GM12878 (cell line): ENCODE results near the gene BCKDK. TPM values are rescaled to one million over a fixed set of nuclear protein-coding genes. Genes with fewer than 3 reads are reported as not detected.

Source experiments
- ATAC-seq: fragments of 200-7000 bp; cut with Tn5 transposase; 3 replicates; pipeline ENCODE4 v1.9.1; 2020; ENCODE audit warnings: mild to moderate bottlenecking, moderate library complexity
- BruUV-seq: library from RNA; stranded (reverse); fragments of 400-500 nt; replicated peaks from 2 replicates; lab custom pipeline; 2021; lab: Mats Ljungman, UMichigan
- CTCF ChIA-PET: fragments of 300-600 bp; sonication (Branson Sonifier 250); formaldehyde crosslinking; extraction: SDS; loops from one replicate; lab custom pipeline; 2021; ENCODE audit warnings: inconsistent platforms; lab: Yijun Ruan, JAX
- POLR2A ChIA-PET: fragments of 350-600 bp; formaldehyde crosslinking; extraction: SDS; loops from one replicate; lab custom pipeline; 2021; ENCODE audit warnings: inconsistent platforms; lab: Charles Lee
- RAD21 ChIA-PET: fragments of 300-600 bp; sonication (Branson Sonifier 250); formaldehyde crosslinking; loops from one replicate; lab custom pipeline; 2023; ENCODE audit warnings: antibody characterized with exemption; ENCODE audit not compliant: unreplicated experiment; lab: Charles Lee
- SMC1A ChIA-PET: fragments of 300-600 bp; sonication (Branson Sonifier 250); formaldehyde crosslinking; loops from one replicate; lab custom pipeline; 2023; ENCODE audit not compliant: unreplicated experiment, uncharacterized antibody; lab: Charles Lee
- DNase-seq: peaks from one replicate; pipeline ENCODE4 v3.0.0-alpha.2; 2011; ENCODE audit warnings: low read depth, low spot score
- FAIRE-seq: peaks from 3 replicates; lab custom pipeline; 2011; peaks lifted over from hg19 to GRCh38; lab: Jason Lieb, UNC
- H2AFZ ChIP-seq: 2 replicates; pipeline ENCODE4 v1.6.0; 2011; ENCODE audit warnings: low read depth, low read length, control low read depth; ENCODE audit not compliant: control insufficient read depth
- H3K27ac ChIP-seq: 2 replicates; pipeline ENCODE4 v1.5.1; 2011; ENCODE audit warnings: control low read depth; ENCODE audit not compliant: control insufficient read depth, insufficient read depth
- H3K27me3 ChIP-seq, 2 experiments: replicated peaks in 1 of 2; 2 replicates each; pipeline versions ENCODE4 v1.6.0 to v1.6.1; 2011; ENCODE audit warnings: low read length in 1 of 2; ENCODE audit not compliant: control insufficient read depth in 2 of 2, insufficient read depth in 2 of 2
- H3K36me3 ChIP-seq, 2 experiments: 2 replicates each; pipeline ENCODE4 v1.5.1; 2011; ENCODE audit warnings: low read length in 1 of 2; ENCODE audit not compliant: control insufficient read depth in 2 of 2, insufficient read depth in 2 of 2
- H3K4me1 ChIP-seq: 2 replicates; pipeline ENCODE4 v1.6.1; 2011; ENCODE audit warnings: mild to moderate bottlenecking, low read length, moderate library complexity, mixed read lengths; ENCODE audit not compliant: control insufficient read depth, insufficient read depth
- H3K4me2 ChIP-seq: 2 replicates; pipeline ENCODE4 v1.6.0; 2011; ENCODE audit warnings: control low read depth; ENCODE audit not compliant: control insufficient read depth, insufficient read depth
- H3K4me3 ChIP-seq: fragments of 200-600 bp; sonication (generic); 2 replicates; pipeline ENCODE4 v1.5.1; 2016
- H3K79me2 ChIP-seq: 2 replicates; pipeline ENCODE4 v1.6.0; 2011; ENCODE audit warnings: low read length; ENCODE audit not compliant: control insufficient read depth, insufficient read depth
- H3K9ac ChIP-seq: 2 replicates; pipeline ENCODE4 v1.8.0; 2011; ENCODE audit warnings: low read length, control low read depth, mixed read lengths; ENCODE audit not compliant: control insufficient read depth, insufficient read depth
- H3K9me3 ChIP-seq: replicated peaks from 3 replicates; pipeline ENCODE4 v1.5.1; 2011; ENCODE audit warnings: mild to moderate bottlenecking, low read length; ENCODE audit not compliant: control insufficient read depth, insufficient read depth
- H4K20me1 ChIP-seq: 2 replicates; pipeline ENCODE4 v1.6.0; 2011; ENCODE audit not compliant: control insufficient read depth, insufficient read depth
- CHD4 ChIP-seq: fragments of 200-600 bp; sonication (generic); IDR thresholded peaks from 2 replicates; pipeline ENCODE4 v1.6.1; 2016; ENCODE audit warnings: mild to moderate bottlenecking
- GATAD2B ChIP-seq: fragments of 450-650 bp; conservative IDR thresholded peaks from 2 replicates; pipeline ENCODE4 v1.6.1; 2017; ENCODE audit warnings: low read depth, mild to moderate bottlenecking, moderate library complexity
- MTA2 ChIP-seq: fragments of 450-650 bp; IDR thresholded peaks from 2 replicates; pipeline ENCODE4 v1.6.1; 2016; ENCODE audit warnings: low read depth, mild to moderate bottlenecking, moderate library complexity
- NRF1 ChIP-seq: conservative IDR thresholded peaks from 2 replicates; pipeline ENCODE4 v1.6.1; 2011; ENCODE audit warnings: mild to moderate bottlenecking, low read depth, low read length, improper control_type of control experiment
- POLR2A ChIP-seq: IDR thresholded peaks from 2 replicates; pipeline ENCODE4 v1.6.1; 2011; ENCODE audit warnings: low read depth, mild to moderate bottlenecking, low read length
- POLR2AphosphoS5 ChIP-seq: IDR thresholded peaks from 2 replicates; pipeline ENCODE4 v1.6.1; 2011; ENCODE audit warnings: mild to moderate bottlenecking, low read length, inconsistent platforms
- RCOR1 ChIP-seq: conservative IDR thresholded peaks from 2 replicates; pipeline ENCODE4 v1.6.1; 2012; ENCODE audit warnings: low read depth, low read length, improper control_type of control experiment
- RELA ChIP-seq: fragments of 450-650 bp; IDR thresholded peaks from 2 replicates; pipeline ENCODE4 v1.8.0; 2014; ENCODE audit warnings: borderline replicate concordance; ENCODE audit not compliant: partially characterized antibody
- RFX5 ChIP-seq: IDR thresholded peaks from 2 replicates; pipeline ENCODE4 v1.6.1; 2011; ENCODE audit warnings: low read depth, low read length, improper control_type of control experiment
- SRF ChIP-seq, 2 experiments: IDR thresholded peaks; 2 replicates each; pipeline ENCODE4 v1.6.1; 2011; ENCODE audit warnings: low read depth in 2 of 2, low read length in 2 of 2, mild to moderate bottlenecking in 1 of 2, moderate library complexity in 1 of 2
- STAT3 ChIP-seq: IDR thresholded peaks from 2 replicates; pipeline ENCODE4 v1.6.1; 2011; ENCODE audit warnings: low read depth, low read length, improper control_type of control experiment
- YBX1 ChIP-seq: fragments of 450-650 bp; IDR thresholded peaks from 2 replicates; pipeline ENCODE4 v1.6.1; 2016; ENCODE audit warnings: antibody characterized with exemption
- YY1 ChIP-seq: IDR thresholded peaks from 2 replicates; pipeline ENCODE4 v1.6.1; 2011; ENCODE audit warnings: low read depth, mild to moderate bottlenecking, low read length
- ZNF217 ChIP-seq: fragments of 450-650 bp; IDR thresholded peaks from 2 replicates; pipeline ENCODE4 v1.6.1; 2017; ENCODE audit warnings: antibody characterized with exemption, mild to moderate bottlenecking
- WGBS: methylation state at CpG from one replicate; pipeline ENCODE4 v1.1.6; 2016; ENCODE audit warnings: low lambda C conversion rate; ENCODE audit not compliant: insufficient replicate concordance, insufficient coverage; ENCODE audit errors: missing lambda C conversion rate; 5-methylcytosine and 5-hydroxymethylcytosine counted together
- in situ Hi-C: fragments of 300-500 bp; cut with MboI; formaldehyde crosslinking; loops from 9 replicates; pipeline ENCODE4 v1.14.3; 2018; ENCODE audit warnings: mixed read lengths
- intact Hi-C: fragments of 100-400 bp; cut with micrococcal nuclease; formaldehyde crosslinking; loops from one replicate; pipeline ENCODE4 v1.14.2; 2022; ENCODE audit not compliant: unreplicated experiment
- polyA plus RNA-seq, 11 experiments: library from polyadenylated mRNA; depleted of rRNA in 4 of 11; unstranded in 6 of 11; stranded (reverse) in 5 of 11; fragments of >200 nt; fragmentation: Nextera tagmentation in 4 of 11; fragmentation: Illumina TruSeq in 1 of 11; extraction: Ambion mirVana in 4 of 11; extraction: Trizol in 1 of 11; gene quantifications; 1 replicate in 1 of 11; 2 replicates in 10 of 11; pipeline versions ENCODE4 v1.2.1 to v1.2.3, GENCODE V29; 2011 to 2016; ENCODE audit warnings: inconsistent platforms in 2 of 11, missing spikeins in 2 of 11, low read depth in 1 of 11
- total RNA-seq, 4 experiments: library from RNA; depleted of rRNA in 3 of 4; stranded (reverse); fragments of >200 nt in 3 of 4; fragmentation: Illumina TruSeq in 1 of 4; extraction: Trizol in 1 of 4; gene quantifications; 2 replicates each; pipeline versions ENCODE4 v1.2.1 to v1.2.3, GENCODE V29; 2013 to 2021
- TF ChIP-seq, protein P1 (sequence below): fragments of 450-650 bp; formaldehyde crosslinking; IDR thresholded peaks from 2 replicates; pipeline ENCODE4 v1.5.0; 2022; ENCODE audit warnings: mild to moderate bottlenecking, missing genetic modification characterization
- TF ChIP-seq, protein P2 (sequence below): fragments of 450-650 bp; IDR thresholded peaks from 2 replicates; pipeline ENCODE4 v1.6.1; 2018; ENCODE audit warnings: borderline replicate concordance, mild to moderate bottlenecking; ENCODE audit not compliant: partially characterized antibody
- TF ChIP-seq, protein P3 (sequence below): IDR thresholded peaks from 2 replicates; pipeline ENCODE4 v1.6.1; 2011; ENCODE audit warnings: low read depth, mild to moderate bottlenecking, low read length, moderate library complexity, borderline replicate concordance; ENCODE audit errors: extremely low read depth
- TF ChIP-seq, protein P4 (sequence below): fragments of 450-650 bp; conservative IDR thresholded peaks from 2 replicates; pipeline ENCODE4 v1.6.1; 2017; ENCODE audit warnings: mild to moderate bottlenecking, moderate library complexity

The BCKDK gene
- total and polyA plus RNA-seq, 10 of the 15 experiments (the other 5 are each of a cell fraction or from before 2014, with no cell fraction given) = 0.68 to 56.6 (median 32.8) TPM

DNA sequence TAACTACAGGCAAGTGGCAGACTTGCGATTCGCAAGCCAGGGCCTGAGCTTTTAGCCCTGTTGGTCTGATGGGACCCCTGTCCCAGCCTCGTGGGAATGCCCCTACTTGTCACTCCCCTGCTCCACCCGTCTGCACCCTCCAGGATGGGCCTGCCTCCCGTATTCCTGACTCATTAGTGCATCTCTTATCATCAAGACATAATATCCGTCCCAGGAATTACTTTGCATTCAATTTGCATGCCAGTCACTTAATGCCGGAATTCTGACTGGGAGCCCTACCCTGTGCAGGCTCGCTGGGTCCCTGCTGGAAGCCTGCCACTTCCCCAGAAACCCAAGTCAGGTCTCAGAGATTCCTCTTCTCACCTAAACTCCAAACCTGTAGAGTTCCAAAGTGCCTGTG lies 22.8 kb upstream of the BCKDK start:
- CTCF ChIA-PET = interaction anchor here (1.2 kb wide), 1 partner anchor 100 kb away, joined by 3 read pairs; the partner anchor contains the start of gene HSD3B7
- H3K4me3 ChIP-seq = no peak overlapping the region

More for the DNA sequence above, 22.8 kb upstream of the BCKDK start:
- BruUV-seq = no TSS peak
- Histone ChIP-seq H3K4me1 (no peaks in the 10 kb centered on the region), H3K27ac (no peak overlapping the region), H3K27me3 (no peaks in the 10 kb centered on the region), H3K79me2 (no peaks in the 10 kb centered on the region), H2AFZ (no peak overlapping the region), H3K4me2 (no peak overlapping the region), H3K36me3 (peaks cover 2% of the 10 kb centered on the region in 2 experiments; a peak in 3 of 4 replicates), H3K9ac (no peak overlapping the region), H3K9me3 (no peaks in the 10 kb centered on the region), H4K20me1 (no peaks in the 10 kb centered on the region; the same call in 1 of the 2 replicates)
- 49% methylated on average over 8 of the region's 8 CpGs for WGBS
- intact Hi-C loops (no loop called here), in situ Hi-C loops (no loop called here)
- ATAC-seq (no peak), FAIRE-seq (no peak), DNase-seq (no peak)
- ChIA-PET POLR2A (no interaction called here), RAD21 (no interaction called here), SMC1A (no interaction called here)
- TF ChIP-seq SRF (IDR thresholded peaks at IDR 0.05; ENCODE audit: low read depth in 2 of 2, low read length in 2 of 2) (no peak), STAT3 (no peak), POLR2AphosphoS5 (no peak), GATAD2B (no peak), RFX5 (no peak), RCOR1 (no peak), CHD4 (no peak), YY1 (no peak), MTA2 (no peak), NRF1 (no peak), YBX1 (no peak), ZNF217 (no peak), RELA (no peak), POLR2A (no peak)
- TF ChIP-seq, protein P1, sequence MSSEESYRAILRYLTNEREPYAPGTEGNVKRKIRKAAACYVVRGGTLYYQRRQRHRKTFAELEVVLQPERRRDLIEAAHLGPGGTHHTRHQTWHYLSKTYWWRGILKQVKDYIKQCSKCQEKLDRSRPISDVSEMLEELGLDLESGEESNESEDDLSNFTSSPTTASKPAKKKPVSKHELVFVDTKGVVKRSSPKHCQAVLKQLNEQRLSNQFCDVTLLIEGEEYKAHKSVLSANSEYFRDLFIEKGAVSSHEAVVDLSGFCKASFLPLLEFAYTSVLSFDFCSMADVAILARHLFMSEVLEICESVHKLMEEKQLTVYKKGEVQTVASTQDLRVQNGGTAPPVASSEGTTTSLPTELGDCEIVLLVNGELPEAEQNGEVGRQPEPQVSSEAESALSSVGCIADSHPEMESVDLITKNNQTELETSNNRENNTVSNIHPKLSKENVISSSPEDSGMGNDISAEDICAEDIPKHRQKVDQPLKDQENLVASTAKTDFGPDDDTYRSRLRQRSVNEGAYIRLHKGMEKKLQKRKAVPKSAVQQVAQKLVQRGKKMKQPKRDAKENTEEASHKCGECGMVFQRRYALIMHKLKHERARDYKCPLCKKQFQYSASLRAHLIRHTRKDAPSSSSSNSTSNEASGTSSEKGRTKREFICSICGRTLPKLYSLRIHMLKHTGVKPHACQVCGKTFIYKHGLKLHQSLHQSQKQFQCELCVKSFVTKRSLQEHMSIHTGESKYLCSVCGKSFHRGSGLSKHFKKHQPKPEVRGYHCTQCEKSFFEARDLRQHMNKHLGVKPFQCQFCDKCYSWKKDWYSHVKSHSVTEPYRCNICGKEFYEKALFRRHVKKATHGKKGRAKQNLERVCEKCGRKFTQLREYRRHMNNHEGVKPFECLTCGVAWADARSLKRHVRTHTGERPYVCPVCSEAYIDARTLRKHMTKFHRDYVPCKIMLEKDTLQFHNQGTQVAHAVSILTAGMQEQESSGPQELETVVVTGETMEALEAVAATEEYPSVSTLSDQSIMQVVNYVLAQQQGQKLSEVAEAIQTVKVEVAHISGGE = no peak
- TF ChIP-seq, protein P2, sequence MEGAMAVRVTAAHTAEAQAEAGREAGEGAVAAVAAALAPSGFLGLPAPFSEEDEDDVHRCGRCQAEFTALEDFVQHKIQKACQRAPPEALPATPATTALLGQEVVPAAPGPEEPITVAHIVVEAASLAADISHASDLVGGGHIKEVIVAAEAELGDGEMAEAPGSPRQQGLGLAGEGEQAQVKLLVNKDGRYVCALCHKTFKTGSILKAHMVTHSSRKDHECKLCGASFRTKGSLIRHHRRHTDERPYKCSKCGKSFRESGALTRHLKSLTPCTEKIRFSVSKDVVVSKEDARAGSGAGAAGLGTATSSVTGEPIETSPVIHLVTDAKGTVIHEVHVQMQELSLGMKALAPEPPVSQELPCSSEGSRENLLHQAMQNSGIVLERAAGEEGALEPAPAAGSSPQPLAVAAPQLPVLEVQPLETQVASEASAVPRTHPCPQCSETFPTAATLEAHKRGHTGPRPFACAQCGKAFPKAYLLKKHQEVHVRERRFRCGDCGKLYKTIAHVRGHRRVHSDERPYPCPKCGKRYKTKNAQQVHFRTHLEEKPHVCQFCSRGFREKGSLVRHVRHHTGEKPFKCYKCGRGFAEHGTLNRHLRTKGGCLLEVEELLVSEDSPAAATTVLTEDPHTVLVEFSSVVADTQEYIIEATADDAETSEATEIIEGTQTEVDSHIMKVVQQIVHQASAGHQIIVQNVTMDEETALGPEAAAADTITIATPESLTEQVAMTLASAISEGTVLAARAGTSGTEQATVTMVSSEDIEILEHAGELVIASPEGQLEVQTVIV = no peak
- TF ChIP-seq, protein P3, sequence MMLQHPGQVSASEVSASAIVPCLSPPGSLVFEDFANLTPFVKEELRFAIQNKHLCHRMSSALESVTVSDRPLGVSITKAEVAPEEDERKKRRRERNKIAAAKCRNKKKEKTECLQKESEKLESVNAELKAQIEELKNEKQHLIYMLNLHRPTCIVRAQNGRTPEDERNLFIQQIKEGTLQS = no peak
- TF ChIP-seq, protein P4, sequence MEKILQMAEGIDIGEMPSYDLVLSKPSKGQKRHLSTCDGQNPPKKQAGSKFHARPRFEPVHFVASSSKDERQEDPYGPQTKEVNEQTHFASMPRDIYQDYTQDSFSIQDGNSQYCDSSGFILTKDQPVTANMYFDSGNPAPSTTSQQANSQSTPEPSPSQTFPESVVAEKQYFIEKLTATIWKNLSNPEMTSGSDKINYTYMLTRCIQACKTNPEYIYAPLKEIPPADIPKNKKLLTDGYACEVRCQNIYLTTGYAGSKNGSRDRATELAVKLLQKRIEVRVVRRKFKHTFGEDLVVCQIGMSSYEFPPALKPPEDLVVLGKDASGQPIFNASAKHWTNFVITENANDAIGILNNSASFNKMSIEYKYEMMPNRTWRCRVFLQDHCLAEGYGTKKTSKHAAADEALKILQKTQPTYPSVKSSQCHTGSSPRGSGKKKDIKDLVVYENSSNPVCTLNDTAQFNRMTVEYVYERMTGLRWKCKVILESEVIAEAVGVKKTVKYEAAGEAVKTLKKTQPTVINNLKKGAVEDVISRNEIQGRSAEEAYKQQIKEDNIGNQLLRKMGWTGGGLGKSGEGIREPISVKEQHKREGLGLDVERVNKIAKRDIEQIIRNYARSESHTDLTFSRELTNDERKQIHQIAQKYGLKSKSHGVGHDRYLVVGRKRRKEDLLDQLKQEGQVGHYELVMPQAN = no peak
